Right lobe of liver (tissue), 6 donors: ENCODE measurements around the gene PLA2R1. TPM values are rescaled to one million over a fixed set of nuclear protein-coding genes. Genes with fewer than 3 reads are reported as not detected.
A peak's percentile ranks its signal among the peaks of the same experiment; 100 is the strongest.

Experiments
- ATAC-seq, 4 donors: fragments of 200-7000 bp; cut with Tn5 transposase; one replicate each; pipeline ENCODE4 v1.9.1; 2020; ENCODE audit warnings: mild to moderate bottlenecking in 4 of 4, moderate library complexity in 4 of 4
- DNase-seq, 3 donors: peaks; one replicate each; pipeline ENCODE4 v3.0.0-alpha.2; 2020
- H3K27ac ChIP-seq, 3 donors: fragments of 200-600 bp; one replicate each; pipeline ENCODE4 v1.8.0; 2022
- H3K27me3 ChIP-seq, 2 donors: fragments of 200-600 bp; one replicate each; pipeline ENCODE4 v1.8.0; 2022
- H3K36me3 ChIP-seq, 4 donors: fragments of 200-600 bp; sonication (generic) in 1 of 4; one replicate each; pipeline versions ENCODE4 v1.5.1 to v1.8.0; 2017 to 2022; ENCODE audit warnings: control low read depth in 1 of 4
- H3K4me1 ChIP-seq, 4 donors: fragments of 200-600 bp; sonication (generic) in 1 of 4; one replicate each; pipeline versions ENCODE4 v1.5.1 to v1.8.0; 2017 to 2022; ENCODE audit warnings: control low read depth in 1 of 4
- H3K4me3 ChIP-seq, 3 donors: fragments of 200-600 bp; one replicate each; pipeline ENCODE4 v1.8.0; 2022
- H3K9me3 ChIP-seq, 4 donors: fragments of 200-600 bp; sonication (generic) in 1 of 4; one replicate each; pipeline versions ENCODE4 v1.5.1 to v1.8.0; 2017 to 2022; ENCODE audit warnings: control low read depth in 1 of 4
- POLR2A ChIP-seq: fragments of 450-650 bp; IDR thresholded peaks from one replicate; pipeline ENCODE4 v1.6.1; 2017; ENCODE audit warnings: antibody characterized with exemption, mild to moderate bottlenecking
- WGBS: methylation state at CpG from one replicate; pipeline ENCODE4 v1.1.6; 2018; ENCODE audit warnings: low coverage, low lambda C conversion rate; ENCODE audit not compliant: insufficient coverage; ENCODE audit errors: missing lambda C conversion rate; 5-methylcytosine and 5-hydroxymethylcytosine counted together
- intact Hi-C, 2 donors: fragments of 100-400 bp; cut with DNase I; formaldehyde crosslinking; loops; one replicate each; pipeline versions ENCODE4 v1.11.2 to v1.14.1; 2022
- total RNA-seq, 6 experiments: library from RNA; depleted of rRNA in 2 of 6; stranded (reverse); fragments of >200 nt in 2 of 6; fragmentation: NEBNext Ultra II Directional in 3 of 6; extraction: Animal tissue kit (Norgen Biotek cat#: 25700) in 3 of 6; gene quantifications; one replicate each; pipeline versions ENCODE4 v1.1.0 to v1.2.4, GENCODE V29; 2016 to 2023
- TF ChIP-seq, protein P1 (sequence below), 4 donors: fragments of 200-600 bp in 3 of 4; fragments of 450-650 bp in 1 of 4; IDR thresholded peaks; one replicate each; pipeline versions ENCODE4 v1.5.1 to v1.8.0; 2016 to 2022; ENCODE audit warnings: antibody characterized with exemption in 4 of 4, mild to moderate bottlenecking in 2 of 4
- donor health status: DM: no; HTN: yes; CAD: no.
- donor health status: DM: no; HTN: no; CAD: no.
- donor health status: DM: no; HTN: no; CAD: no.
- donor health status: DM: no; HTN: yes; CAD: no.
- donor health status: DM: no; HTN: yes; CAD: no.

PLA2R1 gene
- total RNA-seq, 6 experiments from 2014 or later = 0.70 to 1.6 (median 0.97) TPM

GRCh38 chr2:160108646-160109045 lies 46.2 kb upstream of the PLA2R1 start:
- Histone ChIP-seq H3K27ac (no peak overlapping the region), H3K4me3 (no peak overlapping the region), H3K9me3 (no peaks in the 10 kb centered on the region), H3K36me3 (no peaks in the 10 kb centered on the region), H3K4me1 (no peaks in the 10 kb centered on the region), H3K27me3 (no peaks in the 10 kb centered on the region)
- DNase-seq = no peak
- TF ChIP-seq, protein P1, sequence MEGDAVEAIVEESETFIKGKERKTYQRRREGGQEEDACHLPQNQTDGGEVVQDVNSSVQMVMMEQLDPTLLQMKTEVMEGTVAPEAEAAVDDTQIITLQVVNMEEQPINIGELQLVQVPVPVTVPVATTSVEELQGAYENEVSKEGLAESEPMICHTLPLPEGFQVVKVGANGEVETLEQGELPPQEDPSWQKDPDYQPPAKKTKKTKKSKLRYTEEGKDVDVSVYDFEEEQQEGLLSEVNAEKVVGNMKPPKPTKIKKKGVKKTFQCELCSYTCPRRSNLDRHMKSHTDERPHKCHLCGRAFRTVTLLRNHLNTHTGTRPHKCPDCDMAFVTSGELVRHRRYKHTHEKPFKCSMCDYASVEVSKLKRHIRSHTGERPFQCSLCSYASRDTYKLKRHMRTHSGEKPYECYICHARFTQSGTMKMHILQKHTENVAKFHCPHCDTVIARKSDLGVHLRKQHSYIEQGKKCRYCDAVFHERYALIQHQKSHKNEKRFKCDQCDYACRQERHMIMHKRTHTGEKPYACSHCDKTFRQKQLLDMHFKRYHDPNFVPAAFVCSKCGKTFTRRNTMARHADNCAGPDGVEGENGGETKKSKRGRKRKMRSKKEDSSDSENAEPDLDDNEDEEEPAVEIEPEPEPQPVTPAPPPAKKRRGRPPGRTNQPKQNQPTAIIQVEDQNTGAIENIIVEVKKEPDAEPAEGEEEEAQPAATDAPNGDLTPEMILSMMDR (IDR thresholded peaks at IDR 0.05) = no peak
- TF ChIP-seq POLR2A = no peak
- ATAC-seq = no peak
- intact Hi-C loops = no loop called here
- WGBS = 51% methylated on average over 2 of the region's 2 CpGs

DNA sequence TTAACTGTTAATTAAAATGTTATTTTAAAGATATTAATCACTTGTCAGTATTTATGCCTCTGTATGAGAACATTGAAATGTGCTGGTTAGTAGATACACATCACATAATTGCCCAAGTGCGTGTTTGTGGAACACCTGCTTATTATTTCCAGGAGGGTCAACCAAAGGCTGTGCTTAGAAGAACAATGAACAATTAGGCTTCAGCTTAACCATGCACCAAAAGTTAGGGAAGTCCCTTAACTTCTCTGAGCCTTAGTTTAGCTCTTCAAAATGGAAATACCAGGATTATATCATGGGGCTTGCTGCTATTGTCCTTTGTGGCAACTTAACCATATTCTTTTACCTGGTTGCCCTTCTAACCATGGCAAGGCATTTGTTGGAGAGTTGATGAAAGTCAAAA lies 43.0 kb upstream of the PLA2R1 start:
- DNase-seq = no peak
- intact Hi-C loops = no loop called here
- Histone ChIP-seq H3K4me1 (no peaks in the 10 kb centered on the region), H3K36me3 (no peaks in the 10 kb centered on the region), H3K27ac (no peak overlapping the region), H3K27me3 (no peaks in the 10 kb centered on the region), H3K4me3 (no peak overlapping the region), H3K9me3 (no peaks in the 10 kb centered on the region)
- 93% methylated on average over 1 of the region's 1 CpG for WGBS
- ATAC-seq = no peak
- no peak for TF ChIP-seq POLR2A
- TF ChIP-seq, protein P1 (IDR thresholded peaks at IDR 0.05) = no peak

GRCh38 chr2:160104115-160104514 lies 41.7 kb upstream of the PLA2R1 start:
- Histone ChIP-seq H3K4me3 (no peak overlapping the region), H3K27me3 (no peaks in the 10 kb centered on the region), H3K36me3 (no peaks in the 10 kb centered on the region), H3K9me3 (no peaks in the 10 kb centered on the region), H3K4me1 (no peaks in the 10 kb centered on the region), H3K27ac (no peak overlapping the region)
- DNase-seq (no peak), ATAC-seq (peak in 2 of 4 donors; percentile 74 to 85)
- WGBS = 25% methylated on average over 1 of the region's 2 CpGs
- intact Hi-C loops = no loop called here
- TF ChIP-seq, protein P1 (IDR thresholded peaks at IDR 0.05) = no peak
- TF ChIP-seq POLR2A = no peak

- TF ChIP-seq, protein P1 (IDR thresholded peaks at IDR 0.05) = no peak
- no peak for TF ChIP-seq POLR2A
- no peak for DNase-seq
- ATAC-seq = no peak
- H3K4me1 ChIP-seq = no peaks in the 10 kb centered on the region
- no peaks in the 10 kb centered on the region for H3K36me3 ChIP-seq
- H3K27ac ChIP-seq = no peak overlapping the region
- no peaks in the 10 kb centered on the region for H3K9me3 ChIP-seq
- intact Hi-C loops = no loop called here
- no peak overlapping the region for H3K4me3 ChIP-seq
- 70% methylated on average over 1 of the region's 1 CpG for WGBS
- no peaks in the 10 kb centered on the region for H3K27me3 ChIP-seq
These were observed 34.9 kb upstream of the PLA2R1 start for GRCh38 chr2:160097326-160097725.

- Histone ChIP-seq H3K27ac (no peak overlapping the region), H3K4me3 (no peak overlapping the region), H3K27me3 (no peaks in the 10 kb centered on the region), H3K4me1 (no peaks in the 10 kb centered on the region), H3K36me3 (no peaks in the 10 kb centered on the region), H3K9me3 (no peaks in the 10 kb centered on the region)
- no peak for DNase-seq
- TF ChIP-seq, protein P1 (IDR thresholded peaks at IDR 0.05) = no peak
- no peak for TF ChIP-seq POLR2A
- intact Hi-C loops = no loop called here
- no peak for ATAC-seq
- WGBS = 52% methylated on average over 4 of the region's 4 CpGs
These were observed 34.0 kb upstream of the PLA2R1 start for GRCh38 chr2:160096409-160096808.
